PC-3 (cell line): ENCODE measurements around the gene CDH12.

Source experiments
- CTCF ChIP-seq: fragments of 300-600 bp; sonication (generic); conservative IDR thresholded peaks from 2 replicates; pipeline ENCODE4 v1.5.1; 2017; ENCODE audit warnings: antibody characterized with exemption, low read depth, mild to moderate bottlenecking, low read length
- EZH2 ChIP-seq: fragments of 300-600 bp; sonication (generic); IDR thresholded peaks from one replicate; pipeline ENCODE4 v1.6.1; 2017; ENCODE audit warnings: antibody characterized with exemption, mild to moderate bottlenecking, low read length; ENCODE audit not compliant: unreplicated experiment
- EZH2phosphoT487 ChIP-seq: fragments of 300-600 bp; sonication (generic); IDR thresholded peaks from 2 replicates; pipeline ENCODE4 v1.6.1; 2018; ENCODE audit warnings: mild to moderate bottlenecking, antibody characterized with exemption, low read length, borderline replicate concordance

- TF ChIP-seq CTCF = no peak
- no peak for TF ChIP-seq EZH2
- no peak for TF ChIP-seq EZH2phosphoT487
Measured at GRCh38 chr5:22776285-22776684, 76.9 kb downstream of the CDH12 start.
